OCI-LY1 (cell line): ENCODE results near the gene KLK11.

Experiments used
- EZH2 ChIP-seq: fragments of 200-600 bp; sonication (generic), shearing (Covaris generic); IDR thresholded peaks from 2 replicates; pipeline ENCODE4 v1.8.0; 2017; ENCODE audit warnings: borderline replicate concordance, mixed run types, mild to moderate bottlenecking, antibody characterized with exemption, low read length, moderate library complexity, mixed read lengths
- TF ChIP-seq, protein P1 (sequence below): fragments of 200-600 bp; sonication (generic), shearing (Covaris generic); IDR thresholded peaks from 2 replicates; pipeline ENCODE4 v1.5.1; 2017; ENCODE audit warnings: mild to moderate bottlenecking, antibody characterized with exemption, low read length, moderate library complexity, mixed read lengths

- TF ChIP-seq, protein P1, sequence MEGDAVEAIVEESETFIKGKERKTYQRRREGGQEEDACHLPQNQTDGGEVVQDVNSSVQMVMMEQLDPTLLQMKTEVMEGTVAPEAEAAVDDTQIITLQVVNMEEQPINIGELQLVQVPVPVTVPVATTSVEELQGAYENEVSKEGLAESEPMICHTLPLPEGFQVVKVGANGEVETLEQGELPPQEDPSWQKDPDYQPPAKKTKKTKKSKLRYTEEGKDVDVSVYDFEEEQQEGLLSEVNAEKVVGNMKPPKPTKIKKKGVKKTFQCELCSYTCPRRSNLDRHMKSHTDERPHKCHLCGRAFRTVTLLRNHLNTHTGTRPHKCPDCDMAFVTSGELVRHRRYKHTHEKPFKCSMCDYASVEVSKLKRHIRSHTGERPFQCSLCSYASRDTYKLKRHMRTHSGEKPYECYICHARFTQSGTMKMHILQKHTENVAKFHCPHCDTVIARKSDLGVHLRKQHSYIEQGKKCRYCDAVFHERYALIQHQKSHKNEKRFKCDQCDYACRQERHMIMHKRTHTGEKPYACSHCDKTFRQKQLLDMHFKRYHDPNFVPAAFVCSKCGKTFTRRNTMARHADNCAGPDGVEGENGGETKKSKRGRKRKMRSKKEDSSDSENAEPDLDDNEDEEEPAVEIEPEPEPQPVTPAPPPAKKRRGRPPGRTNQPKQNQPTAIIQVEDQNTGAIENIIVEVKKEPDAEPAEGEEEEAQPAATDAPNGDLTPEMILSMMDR, result no peak
- no peak for TF ChIP-seq EZH2
Measured at GRCh38 chr19:51014242-51014641, 12.2 kb downstream of the KLK11 start.
